Heart left ventricle (tissue), 13 donors: ENCODE measurements around the gene ANAPC13.

Source experiments
- CTCF ChIP-seq, 12 donors: fragments of 200-600 bp; sonication (generic) in 4 of 12; IDR thresholded peaks; one replicate each; pipeline versions ENCODE4 v1.5.0 to v1.8.0; 2018 to 2022; ENCODE audit warnings: antibody characterized with exemption in 12 of 12, mild to moderate bottlenecking in 5 of 12
- POLR2A ChIP-seq, 2 donors: fragments of 450-650 bp; IDR thresholded peaks; one replicate each; pipeline ENCODE4 v1.6.1; 2017; ENCODE audit warnings: antibody characterized with exemption in 2 of 2, mild to moderate bottlenecking in 2 of 2, moderate library complexity in 2 of 2
- donor health status: ischemic (EF 13 %, LVEDD 7.1; RV severe dilation, severe dysfunction).
- donor health status: DM: no; HTN: yes; CAD: no.
- donor health status: DM: no; HTN: no; CAD: no.
- donor health status: ischemic (EF 25% LVEDD 6.9; RV normal size, moderate dysfunction).
- donor health status: ischemic (EF 25% LVEDD 5.7; RV mildly dilated, moderate dysfunction).
- donor health status: ischemic (EF 35%, LVEDD 5.7; RV mildly dilated, moderate dysfunction).
- donor health status: nonischemic (EF 11% LVEDD 7.7; RV severe dilation, severe dysfunction).
- donor health status: DM: yes; HTN: yes; CAD: no.
- donor health status: PGD.
- donor health status: ischemic (EF 29% LVEDD 5.4; RV normal size, mild dysfunction).
- donor health status: nonischemic (EF 23%, LVEDD 6.1; RV moderate dilation, normal function).

- no peak for TF ChIP-seq CTCF (IDR thresholded peaks at IDR 0.05)
- TF ChIP-seq POLR2A (IDR thresholded peaks at IDR 0.05), result no peak
These were observed 53.5 kb downstream of the ANAPC13 start for GRCh38 chr3:134432236-134432635.
